Adrenal gland (tissue), 12 donors: Measurements from ENCODE around the gene MVB12B. TPM values are rescaled to one million over a fixed set of nuclear protein-coding genes. Genes with fewer than 3 reads are reported as not detected.

ENCODE experiments used
- DNase-seq, 7 donors: peaks; one replicate each; pipeline ENCODE4 v3.0.0-alpha.2; 2019 to 2020
- H3K27ac ChIP-seq, 5 donors: fragments of 200-600 bp; sonication (generic) in 4 of 5; 1 replicate in 3 of 5; 2 replicates in 2 of 5; pipeline versions ENCODE4 v1.5.1 to v1.8.0; 2016 to 2020; ENCODE audit warnings: mild to moderate bottlenecking in 1 of 5
- H3K27me3 ChIP-seq: fragments of 200-600 bp; 2 replicates; pipeline ENCODE4 v1.8.0; 2021
- H3K36me3 ChIP-seq, 2 donors: fragments of 200-600 bp; replicated peaks in 1 of 2; 1 replicate in 1 of 2; 2 replicates in 1 of 2; pipeline versions ENCODE4 v1.5.1 to v1.8.0; 2018 to 2022
- H3K4me1 ChIP-seq, 2 donors: fragments of 200-600 bp; replicated peaks in 1 of 2; 1 replicate in 1 of 2; 2 replicates in 1 of 2; pipeline versions ENCODE4 v1.5.1 to v1.8.0; 2018 to 2021
- H3K4me3 ChIP-seq, 4 donors: fragments of 200-600 bp; sonication (generic) in 3 of 4; one replicate each; pipeline ENCODE4 v1.5.1; 2016 to 2018
- H3K9me3 ChIP-seq, 3 donors: fragments of 200-600 bp; sonication (generic) in 1 of 3; replicated peaks in 1 of 3; 1 replicate in 2 of 3; 2 replicates in 1 of 3; pipeline versions ENCODE4 v1.5.1 to v1.8.0; 2016 to 2021
- CTCF ChIP-seq, 6 experiments: fragments of 450-650 bp in 4 of 6; fragments of 200-600 bp in 2 of 6; sonication (generic) in 1 of 6; IDR thresholded peaks; 1 replicate in 5 of 6; 2 replicates in 1 of 6; pipeline versions ENCODE4 v1.5.1 to v1.8.0; 2016 to 2021; ENCODE audit warnings: antibody characterized with exemption in 6 of 6, mild to moderate bottlenecking in 2 of 6, moderate library complexity in 1 of 6
- POLR2A ChIP-seq, 2 donors: fragments of 450-650 bp; IDR thresholded peaks; one replicate each; pipeline ENCODE4 v1.6.1; 2017; ENCODE audit warnings: antibody characterized with exemption in 2 of 2, mild to moderate bottlenecking in 2 of 2, moderate library complexity in 1 of 2
- WGBS, 4 donors: extraction: QIAGEN DNeasy Blood & Tissue Kit in 2 of 4; methylation state at CpG; one replicate each; pipeline versions ENCODE4 v1.1.5 to v1.1.7; 2013 to 2017; 5-methylcytosine and 5-hydroxymethylcytosine counted together
- intact Hi-C, 2 donors: fragments of 100-400 bp; cut with DNase I; formaldehyde crosslinking; loops; one replicate each; pipeline versions ENCODE4 v1.14.1 to v1.15.0; 2022 to 2023
- polyA plus RNA-seq, 3 donors: library from polyadenylated mRNA; stranded (reverse); fragments of 200-250 nt in 2 of 3; fragments of 350-450 nt in 1 of 3; fragmentation: Illumina TruSeq in 1 of 3; extraction: RNeasy Lipid Tissue Mini Kit (QIAGEN cat#74804) in 1 of 3; gene quantifications; one replicate each; pipeline ENCODE4 v1.2.3, GENCODE V29; 2013 to 2014
- total RNA-seq, 9 donors: library from RNA; depleted of rRNA in 4 of 9; stranded (reverse); fragments of >200 nt in 4 of 9; fragments of 120-200 nt in 1 of 9; fragmentation: NEBNext Ultra II Directional in 1 of 9; extraction: Animal tissue kit (Norgen Biotek cat#: 25700) in 1 of 9; gene quantifications; one replicate each; pipeline versions ENCODE4 v1.1.0 to v1.2.4, GENCODE V29; 2013 to 2023
- donor health status: healthy with polysubstance abuse.
- donor health status: Bipolar disorder and iron deficiency.
- donor health status: DM: yes; HTN: yes; CAD: no.
- donor health status: DM: no; HTN: no; CAD: no.
- donor health status: DM: no; HTN: no; CAD: no.
- donor health status: DM: yes; HTN: yes; CAD: no.

Gene MVB12B
- total and polyA plus RNA-seq, 12 donors: 3.7 to 20.5 (median 12.8) TPM

DNA sequence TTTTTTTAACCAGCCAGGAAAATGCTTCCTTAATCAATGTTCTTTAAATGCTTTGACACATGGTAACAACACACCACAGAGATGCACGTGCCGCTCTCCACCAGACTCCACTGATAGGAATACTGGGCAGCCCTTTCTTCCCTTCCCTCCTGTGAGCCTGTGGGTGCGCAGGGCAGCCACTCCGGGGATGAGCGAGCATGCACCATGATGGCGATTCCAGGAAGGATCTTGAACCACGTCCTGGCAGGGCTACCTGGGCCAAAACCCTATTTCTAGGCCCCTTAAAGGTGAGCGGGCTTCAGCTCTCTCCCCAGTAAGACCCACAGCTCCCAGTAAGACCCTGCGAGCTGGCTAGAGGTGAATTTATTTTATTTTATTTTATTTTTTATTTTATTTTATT lies 128.2 kb downstream of the MVB12B start:
- no peak for DNase-seq
- H3K27ac ChIP-seq: no peak overlapping the region
- H3K4me3 ChIP-seq: no peak overlapping the region
- intact Hi-C loops: no loop called here
- 92 to 98% (median 95%) methylated on average over 9 of the region's 9 CpGs for WGBS, 4 donors
- H3K36me3 ChIP-seq: no peaks in the 10 kb centered on the region
- no peak for TF ChIP-seq CTCF (IDR thresholded peaks at IDR 0.05)
- TF ChIP-seq POLR2A (IDR thresholded peaks at IDR 0.05): no peak
- no peaks in the 10 kb centered on the region for H3K4me1 ChIP-seq
- no peaks in the 10 kb centered on the region for H3K27me3 ChIP-seq
- no peaks in the 10 kb centered on the region for H3K9me3 ChIP-seq

DNA sequence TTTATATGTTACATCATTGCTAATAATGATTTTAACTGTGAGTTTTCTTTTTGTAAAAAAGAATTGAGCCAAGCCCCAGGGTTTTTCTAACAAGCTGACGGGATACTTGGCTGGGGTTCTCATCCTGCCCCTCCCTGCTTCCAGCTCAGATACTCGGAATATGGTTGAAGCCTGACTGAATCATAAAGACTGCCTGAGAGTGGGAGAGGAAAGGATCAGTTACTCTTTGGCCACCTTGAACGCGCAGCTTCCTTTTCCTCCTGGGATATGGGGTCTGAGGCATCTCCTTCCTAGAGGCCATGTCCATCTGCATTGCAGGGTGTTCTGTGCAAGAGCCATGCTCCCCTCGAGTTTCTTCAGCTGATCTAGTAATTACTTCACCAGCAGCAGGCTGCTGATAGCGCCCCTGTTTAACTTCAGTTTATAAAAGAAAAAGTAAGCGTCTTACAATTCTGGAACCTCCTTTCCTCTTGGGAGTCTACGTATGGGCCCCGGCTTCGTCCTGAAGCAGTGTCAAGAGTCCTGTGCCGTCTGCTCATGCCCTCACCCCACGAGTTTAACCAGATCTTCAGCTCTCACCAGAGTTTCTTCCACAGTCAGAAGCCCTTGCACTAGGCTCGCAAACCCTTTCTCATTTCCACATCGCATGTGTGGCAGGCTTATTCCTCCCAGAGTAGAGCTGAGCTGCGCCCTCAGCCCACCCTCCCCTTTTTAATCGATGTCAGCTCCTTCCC lies 130.0 kb downstream of the MVB12B start:
- Histone ChIP-seq H3K9me3 (no peaks in the 10 kb centered on the region), H3K27me3 (no peaks in the 10 kb centered on the region), H3K36me3 (no peaks in the 10 kb centered on the region), H3K27ac (no peak overlapping the region), H3K4me1 (no peaks in the 10 kb centered on the region), H3K4me3 (no peak overlapping the region)
- no peak for DNase-seq
- intact Hi-C loops: no loop called here
- TF ChIP-seq CTCF (IDR thresholded peaks at IDR 0.05) (no peak), POLR2A (IDR thresholded peaks at IDR 0.05) (no peak)
- 83 to 90% (median 85%) methylated on average over 16 of the region's 16 CpGs for WGBS, 4 donors

GRCh38 chr9:126457175-126457547 lies 130.5 kb downstream of the MVB12B start:
- Histone ChIP-seq H3K36me3 (no peaks in the 10 kb centered on the region), H3K4me3 (no peak overlapping the region), H3K27ac (no peak overlapping the region), H3K9me3 (no peaks in the 10 kb centered on the region), H3K4me1 (no peaks in the 10 kb centered on the region), H3K27me3 (no peaks in the 10 kb centered on the region)
- 92 to 96% (median 95%) methylated on average over 5 of the region's 5 CpGs for WGBS, 4 donors
- no peak for TF ChIP-seq CTCF (IDR thresholded peaks at IDR 0.05)
- TF ChIP-seq POLR2A (IDR thresholded peaks at IDR 0.05): no peak
- DNase-seq: peak in 1 of 7 donors; percentile 9
- intact Hi-C loops: no loop called here

DNA sequence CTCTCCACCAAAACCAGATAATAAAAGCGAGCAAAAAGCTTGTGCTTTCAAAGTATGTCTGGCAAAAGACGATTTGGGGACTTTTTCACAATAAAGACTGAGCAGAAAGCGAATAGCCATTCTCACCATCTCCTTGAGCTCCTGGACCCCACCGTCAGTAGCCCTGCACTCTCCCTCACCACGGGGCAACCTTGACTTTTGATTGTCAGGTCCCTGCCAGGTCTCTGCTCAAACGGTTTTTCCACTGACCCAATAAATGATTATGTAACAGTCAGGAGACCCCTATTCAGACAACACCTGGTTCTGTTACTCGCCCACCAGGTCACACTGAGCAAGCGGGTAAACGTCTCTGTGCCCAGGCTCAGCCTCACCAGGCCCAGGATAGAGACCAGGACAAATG lies 131.3 kb downstream of the MVB12B start:
- H3K27ac ChIP-seq: no peak overlapping the region

More for the DNA sequence above, 131.3 kb downstream of the MVB12B start:
- TF ChIP-seq POLR2A (IDR thresholded peaks at IDR 0.05) (no peak), CTCF (IDR thresholded peaks at IDR 0.05) (no peak)
- DNase-seq: peak in 1 of 7 donors; percentile 13
- WGBS, 4 donors: 82 to 91% (median 85%) methylated on average over 5 to 9 of the region's 9 CpGs
- no peak overlapping the region for H3K4me3 ChIP-seq
- H3K9me3 ChIP-seq: no peaks in the 10 kb centered on the region
- no peaks in the 10 kb centered on the region for H3K27me3 ChIP-seq
- intact Hi-C loops: no loop called here
- no peaks in the 10 kb centered on the region for H3K4me1 ChIP-seq
- H3K36me3 ChIP-seq: no peaks in the 10 kb centered on the region
